HG03457 (cell line): ENCODE measurements around the gene NOX5.

ENCODE experiments used
- ATAC-seq: cut with Tn5 transposase; IDR thresholded peaks from one replicate; pipeline ENCODE4 v1.9.1; 2021; ENCODE audit warnings: moderate number of reproducible peaks; ENCODE audit not compliant: unreplicated experiment

NOX5 gene

GRCh38 chr15:69017978-69018377 is 3.5 kb downstream of the NOX5 start:
- ATAC-seq, result no peak

DNA sequence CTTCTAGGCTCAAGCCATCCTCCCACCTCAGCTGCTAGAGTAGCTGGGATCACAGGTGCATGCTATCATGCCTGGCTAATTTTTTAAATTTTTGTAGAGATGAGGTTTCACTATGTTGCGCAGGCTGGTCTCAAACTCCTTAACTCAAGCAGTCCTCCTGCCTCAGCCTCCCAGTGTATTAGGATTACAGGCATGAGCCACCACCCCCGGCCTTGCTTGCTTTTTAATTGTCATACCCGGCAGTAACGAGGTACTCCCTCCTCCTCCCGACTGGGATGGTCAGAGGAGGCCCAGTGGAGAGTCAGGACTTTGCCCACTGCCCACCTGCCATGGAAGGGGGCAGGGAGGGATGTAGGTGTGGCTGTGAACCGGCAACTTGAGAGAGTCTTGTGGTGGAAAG is 4.5 kb downstream of the NOX5 start:
- ATAC-seq, result no peak

GRCh38 chr15:69021895-69022294 is 7.4 kb downstream of the NOX5 start:
- ATAC-seq, result no peak

GRCh38 chr15:69025320-69025719 is 10.8 kb downstream of the NOX5 start:
- no peak for ATAC-seq

DNA sequence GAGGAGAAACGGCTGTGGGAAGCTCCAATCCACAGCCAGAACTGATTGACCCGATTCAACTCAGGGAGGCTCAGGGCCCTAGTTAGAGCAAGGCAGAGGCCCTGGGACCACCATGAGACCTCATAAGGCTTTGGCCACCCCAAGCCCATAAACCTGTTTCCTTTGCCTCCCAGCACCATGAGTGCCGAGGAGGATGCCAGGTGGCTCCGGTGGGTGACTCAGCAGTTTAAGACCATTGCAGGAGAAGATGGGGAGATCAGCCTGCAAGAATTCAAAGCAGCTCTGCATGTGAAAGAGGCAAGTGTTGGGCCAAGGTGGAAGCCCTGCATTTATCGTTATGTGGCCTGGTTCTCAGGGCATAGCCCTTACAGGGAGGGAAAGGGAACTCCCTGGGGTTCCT is 11.9 kb downstream of the NOX5 start:
- ATAC-seq, result no peak

- no peak for ATAC-seq
Measured at GRCh38 chr15:69027976-69028518, 13.6 kb downstream of the NOX5 start.

- no peak for ATAC-seq
Measured at GRCh38 chr15:69031013-69032001, 16.8 kb downstream of the NOX5 start.

DNA sequence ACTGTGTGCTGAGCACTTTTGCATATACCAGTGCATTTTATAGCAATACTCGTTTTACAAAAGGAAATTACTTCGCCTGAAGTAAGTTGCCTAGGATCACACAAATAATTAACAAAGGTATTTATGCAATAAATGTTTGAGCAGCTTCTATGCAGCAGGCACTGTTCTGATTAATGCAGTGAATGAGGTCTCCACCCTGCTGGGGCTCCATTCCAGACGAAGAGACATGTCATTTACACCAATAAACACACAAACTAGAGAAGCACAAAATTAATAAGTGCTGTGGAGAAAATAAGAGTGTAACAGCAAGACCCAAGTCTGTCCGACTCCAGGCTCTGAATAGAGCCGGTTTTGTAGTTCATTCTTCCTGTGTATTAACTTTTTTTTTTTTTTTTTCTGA is 17.5 kb downstream of the NOX5 start:
- ATAC-seq, result no peak

DNA sequence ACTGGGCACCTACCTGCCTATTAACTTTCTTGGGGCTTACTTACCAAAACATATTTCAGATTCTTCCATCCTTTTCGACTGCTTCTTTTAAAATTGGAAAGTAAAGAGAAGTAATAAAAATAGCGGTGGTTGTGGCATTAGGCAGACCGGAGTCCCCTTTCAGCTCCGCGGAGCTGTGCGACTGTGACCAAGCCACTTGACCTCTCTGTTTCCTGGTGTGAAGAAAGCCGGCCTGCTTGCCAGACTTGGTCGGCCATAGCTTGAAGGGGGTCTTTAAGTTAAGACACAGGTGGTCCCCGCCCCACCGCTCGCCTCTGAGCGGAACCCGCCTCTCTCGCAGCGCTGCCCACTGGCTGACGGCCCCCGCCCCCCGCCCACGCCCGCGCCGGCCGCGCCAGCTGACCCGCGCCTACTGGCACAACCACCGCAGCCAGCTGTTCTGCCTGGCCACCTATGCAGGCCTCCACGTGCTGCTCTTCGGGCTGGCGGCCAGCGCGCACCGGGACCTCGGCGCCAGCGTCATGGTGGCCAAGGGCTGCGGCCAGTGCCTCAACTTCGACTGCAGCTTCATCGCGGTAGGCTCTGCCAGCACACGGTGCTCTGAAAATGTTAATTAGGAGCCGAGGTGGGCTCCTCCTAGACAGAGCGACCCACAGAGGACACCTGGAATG is 18.3 kb downstream of the NOX5 start:
- ATAC-seq, result no peak

DNA sequence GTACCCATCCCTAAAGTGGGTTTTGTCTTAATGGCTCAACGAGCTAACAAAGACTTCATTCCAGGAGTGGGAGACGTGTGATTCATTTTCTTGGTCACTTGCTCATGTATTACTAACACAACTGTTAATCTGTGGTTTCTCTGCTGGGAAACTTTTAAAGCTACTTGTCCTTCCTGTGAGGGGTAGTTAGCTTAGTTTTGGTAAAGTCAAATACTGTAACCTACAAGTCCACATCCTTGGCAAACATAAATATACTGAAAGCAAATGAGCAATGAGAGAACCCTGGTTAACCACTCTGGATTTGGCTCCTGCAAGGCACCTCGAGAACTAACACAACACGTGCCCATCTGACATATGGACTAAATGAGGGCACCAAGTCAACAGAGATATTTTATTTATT is 19.9 kb downstream of the NOX5 start:
- no peak for ATAC-seq

DNA sequence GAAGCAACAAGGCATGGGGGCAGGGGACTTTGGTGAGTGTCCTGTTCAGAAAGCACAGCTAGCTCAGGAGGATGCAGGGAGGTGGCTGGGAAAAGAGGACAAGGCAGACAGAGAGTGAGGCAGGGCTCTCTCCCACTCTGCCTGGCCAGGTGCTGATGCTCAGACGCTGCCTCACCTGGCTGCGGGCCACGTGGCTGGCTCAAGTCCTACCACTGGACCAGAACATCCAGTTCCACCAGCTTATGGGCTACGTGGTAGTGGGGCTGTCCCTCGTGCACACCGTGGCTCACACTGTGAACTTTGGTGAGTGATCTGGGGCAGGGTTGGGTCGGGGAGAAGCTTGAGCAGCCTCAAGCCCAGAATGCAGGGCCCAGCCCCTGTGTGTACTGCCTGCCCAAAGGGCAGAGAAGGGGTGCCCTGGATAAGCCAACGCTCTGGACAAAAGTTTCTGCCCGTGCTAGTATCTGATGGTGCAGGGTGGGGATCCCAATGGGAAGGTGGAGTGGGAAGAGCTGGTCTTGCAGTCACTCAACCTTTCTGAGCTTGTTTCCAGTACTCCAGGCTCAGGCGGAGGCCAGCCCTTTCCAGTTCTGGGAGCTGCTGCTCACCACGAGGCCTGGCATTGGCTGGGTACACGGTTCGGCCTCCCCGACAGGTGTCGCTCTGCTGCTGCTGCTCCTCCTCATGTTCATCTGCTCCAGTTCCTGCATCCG is 20.9 kb downstream of the NOX5 start:
- ATAC-seq, result no peak

GRCh38 chr15:69035918-69036258 is 21.4 kb downstream of the NOX5 start:
- no peak for ATAC-seq

- no peak for ATAC-seq
Measured at GRCh38 chr15:69036826-69037225, 22.3 kb downstream of the NOX5 start.

- ATAC-seq, result no peak
Measured at GRCh38 chr15:69037482-69037881, 23.0 kb downstream of the NOX5 start.

GRCh38 chr15:69037977-69038376 is 23.5 kb downstream of the NOX5 start:
- ATAC-seq, result no peak

DNA sequence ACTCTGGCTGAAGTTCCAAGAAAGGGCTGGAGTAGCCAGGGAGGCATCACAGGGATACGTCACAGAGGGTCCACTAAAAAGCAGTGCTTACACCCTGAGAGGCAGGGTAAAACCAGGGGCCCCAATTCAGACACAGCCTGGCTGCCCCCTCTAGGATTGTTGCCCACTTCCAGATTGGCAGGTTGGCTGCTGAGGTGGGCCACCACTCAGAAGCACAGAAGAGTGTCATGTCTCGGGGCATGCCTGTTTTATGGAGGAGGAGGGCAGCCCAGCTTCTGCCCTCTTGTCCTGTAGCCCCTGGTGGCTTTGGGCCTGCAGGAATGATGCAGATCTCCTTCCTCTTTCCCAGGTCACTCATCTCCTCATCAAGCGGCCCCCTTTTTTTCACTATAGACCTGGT is 24.0 kb downstream of the NOX5 start:
- no peak for ATAC-seq

GRCh38 chr15:69039516-69040225 is 25.2 kb downstream of the NOX5 start:
- no peak for ATAC-seq

GRCh38 chr15:69042531-69042930 is 28.0 kb downstream of the NOX5 start:
- ATAC-seq, result no peak

GRCh38 chr15:69045802-69046201 is 31.3 kb downstream of the NOX5 start:
- ATAC-seq, result no peak

DNA sequence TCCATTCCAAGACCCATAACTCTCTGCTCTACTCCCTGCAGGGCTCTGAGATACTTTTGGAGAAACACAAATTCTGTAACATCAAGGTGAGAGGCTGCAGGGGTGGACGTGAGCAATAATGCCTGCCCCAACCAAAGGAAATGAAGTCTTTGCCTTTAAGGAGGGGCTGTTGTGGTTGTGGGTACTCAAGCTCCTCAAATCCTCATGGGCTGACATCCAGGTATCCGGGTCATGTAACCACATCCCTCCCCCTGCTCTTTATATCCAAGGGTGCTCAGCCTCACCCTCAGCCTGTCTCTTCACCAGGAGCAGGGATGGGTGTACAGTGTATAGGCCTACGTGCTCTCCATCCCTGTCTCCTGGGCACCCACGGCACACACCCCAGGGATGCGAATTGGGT is 32.3 kb downstream of the NOX5 start:
- ATAC-seq, result no peak

DNA sequence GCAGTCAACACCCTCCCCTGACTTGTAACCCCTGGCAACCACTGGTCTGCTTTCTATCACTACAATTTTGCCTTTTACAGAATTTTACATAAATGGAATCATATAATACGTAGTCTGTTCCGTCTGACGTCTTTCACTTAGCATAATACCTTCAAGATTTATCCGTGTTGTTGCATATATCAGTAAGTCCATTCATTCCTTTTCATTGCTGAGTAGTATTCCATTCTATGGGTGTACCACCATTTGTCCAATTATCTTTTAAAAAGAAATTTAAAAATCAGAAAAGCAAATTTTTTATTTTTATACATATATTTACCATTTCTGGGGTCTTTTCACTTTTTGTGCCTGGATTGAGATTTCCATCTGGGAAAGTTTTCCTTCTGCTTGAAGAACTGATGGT is 35.5 kb downstream of the NOX5 start:
- ATAC-seq, result no peak
